Thyroid gland (tissue), 4 donors: ENCODE data around the gene HCFC1R1. TPM values are rescaled to one million over a fixed set of nuclear protein-coding genes. Genes with fewer than 3 reads are reported as not detected.
A peak's percentile ranks its signal among the peaks of the same experiment; 100 is the strongest.

Experiments used
- DNase-seq, 2 donors: peaks; one replicate each; pipeline ENCODE4 v3.0.0-alpha.2; 2019
- H3K27ac ChIP-seq, 3 donors: fragments of 200-600 bp; sonication (generic); 1 replicate in 2 of 3; 2 replicates in 1 of 3; pipeline ENCODE4 v1.5.1; 2016 to 2019; ENCODE audit warnings: mild to moderate bottlenecking in 1 of 3, moderate library complexity in 1 of 3
- H3K27me3 ChIP-seq: fragments of 200-600 bp; sonication (generic); one replicate; pipeline ENCODE4 v1.5.1; 2019
- H3K36me3 ChIP-seq, 2 donors: fragments of 200-600 bp; sonication (generic); one replicate each; pipeline ENCODE4 v1.5.1; 2016 to 2019
- H3K4me1 ChIP-seq, 2 donors: fragments of 200-600 bp; sonication (generic); one replicate each; pipeline ENCODE4 v1.5.1; 2017 to 2019
- H3K4me3 ChIP-seq, 3 donors: fragments of 200-600 bp; sonication (generic); replicated peaks in 1 of 3; 1 replicate in 2 of 3; 2 replicates in 1 of 3; pipeline ENCODE4 v1.5.1; 2016; ENCODE audit warnings: mild to moderate bottlenecking in 1 of 3
- H3K9me3 ChIP-seq: fragments of 200-600 bp; sonication (generic); one replicate; pipeline ENCODE4 v1.5.1; 2017
- POLR2A ChIP-seq, 2 donors: fragments of 450-650 bp; IDR thresholded peaks; one replicate each; pipeline ENCODE4 v1.6.1; 2017; ENCODE audit warnings: antibody characterized with exemption in 2 of 2, mild to moderate bottlenecking in 2 of 2, moderate library complexity in 1 of 2
- WGBS, 2 donors: methylation state at CpG; one replicate each; pipeline ENCODE4 v1.1.5; 2017; 5-methylcytosine and 5-hydroxymethylcytosine counted together
- intact Hi-C: fragments of 100-400 bp; cut with DNase I; formaldehyde crosslinking; loops from one replicate; pipeline ENCODE4 v1.15.1; 2023
- total RNA-seq, 4 donors: library from RNA; depleted of rRNA; stranded (reverse); fragments of >200 nt; gene quantifications; one replicate each; pipeline ENCODE4 v1.2.3, GENCODE V29; 2016
- TF ChIP-seq, protein P1 (sequence below), 6 experiments: fragments of 200-600 bp in 3 of 6; fragments of 450-650 bp in 3 of 6; sonication (generic) in 3 of 6; IDR thresholded peaks; one replicate each; pipeline ENCODE4 v1.5.1; 2016 to 2019; ENCODE audit warnings: antibody characterized with exemption in 6 of 6, mild to moderate bottlenecking in 2 of 6, inconsistent platforms in 1 of 6, moderate library complexity in 1 of 6

Gene HCFC1R1
- total RNA-seq, 4 donors from 2014 or later: 10.1 to 51.7 (median 29.7) TPM

DNA sequence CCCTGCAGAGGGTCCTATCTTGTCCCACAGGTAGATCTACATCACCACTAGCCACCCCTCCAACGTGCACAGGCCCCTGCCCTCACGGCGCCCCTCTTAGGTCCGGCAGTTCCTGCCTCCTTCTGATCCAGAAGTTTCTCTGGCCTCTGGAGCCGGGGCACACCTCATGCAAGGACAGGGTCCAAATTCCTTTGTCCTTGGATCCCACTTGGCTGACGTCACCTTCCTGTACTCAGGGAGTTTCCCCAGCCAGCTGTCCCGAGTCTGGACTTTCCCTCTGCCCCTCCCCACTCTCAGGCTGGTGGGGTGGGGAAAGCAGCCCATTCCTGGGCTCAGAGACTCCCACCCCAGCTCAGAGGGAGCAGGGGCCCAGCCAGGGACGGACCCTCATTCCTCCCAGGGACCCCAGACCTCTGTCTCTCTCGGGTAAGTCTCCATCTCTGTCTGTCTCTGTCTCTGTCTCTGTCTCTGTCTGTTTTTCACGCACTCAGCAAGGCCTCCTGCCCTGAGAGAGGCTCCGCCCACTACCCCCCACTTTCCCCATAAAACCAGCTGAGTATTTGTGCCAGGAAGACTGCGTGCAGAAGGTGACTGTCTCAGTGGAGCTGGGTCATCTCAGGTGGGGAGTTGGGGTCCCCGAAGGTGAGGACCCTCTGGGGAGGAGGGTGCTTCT is 41.5 kb upstream of the HCFC1R1 start, which contains the start of gene IL32:
Gene IL32 (plus strand): TSS at position 572 of the 673 bp plus-strand sequence. CDS start 172 bp downstream, outside the sequence.
- Histone ChIP-seq H3K36me3 (no peaks in the 10 kb centered on the region), H3K27ac (peak within 1 kb of the TSS; percentile 54 to 76 (median 71)), H3K9me3 (no peaks in the 10 kb centered on the region), H3K27me3 (no peaks in the 10 kb centered on the region), H3K4me3 (peak within 1 kb of the TSS in 1 of 3 donors; percentile 18), H3K4me1 (peaks cover 0 to 36% of the 10 kb centered on the region in 2 donors)
- DNase-seq: peak; percentile 47 to 48
- TF ChIP-seq, protein P1, sequence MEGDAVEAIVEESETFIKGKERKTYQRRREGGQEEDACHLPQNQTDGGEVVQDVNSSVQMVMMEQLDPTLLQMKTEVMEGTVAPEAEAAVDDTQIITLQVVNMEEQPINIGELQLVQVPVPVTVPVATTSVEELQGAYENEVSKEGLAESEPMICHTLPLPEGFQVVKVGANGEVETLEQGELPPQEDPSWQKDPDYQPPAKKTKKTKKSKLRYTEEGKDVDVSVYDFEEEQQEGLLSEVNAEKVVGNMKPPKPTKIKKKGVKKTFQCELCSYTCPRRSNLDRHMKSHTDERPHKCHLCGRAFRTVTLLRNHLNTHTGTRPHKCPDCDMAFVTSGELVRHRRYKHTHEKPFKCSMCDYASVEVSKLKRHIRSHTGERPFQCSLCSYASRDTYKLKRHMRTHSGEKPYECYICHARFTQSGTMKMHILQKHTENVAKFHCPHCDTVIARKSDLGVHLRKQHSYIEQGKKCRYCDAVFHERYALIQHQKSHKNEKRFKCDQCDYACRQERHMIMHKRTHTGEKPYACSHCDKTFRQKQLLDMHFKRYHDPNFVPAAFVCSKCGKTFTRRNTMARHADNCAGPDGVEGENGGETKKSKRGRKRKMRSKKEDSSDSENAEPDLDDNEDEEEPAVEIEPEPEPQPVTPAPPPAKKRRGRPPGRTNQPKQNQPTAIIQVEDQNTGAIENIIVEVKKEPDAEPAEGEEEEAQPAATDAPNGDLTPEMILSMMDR (IDR thresholded peaks at IDR 0.05): no peak
- peak in 1 of 2 donors; percentile 16 for TF ChIP-seq POLR2A (IDR thresholded peaks at IDR 0.05)
- intact Hi-C loops: loop anchor here (10.0 kb wide), 1 partner anchor 60 kb away; no protein-coding TSS in a partner anchor
- WGBS, 2 donors: 58 to 62% methylated on average over 13 of the region's 13 CpGs

DNA sequence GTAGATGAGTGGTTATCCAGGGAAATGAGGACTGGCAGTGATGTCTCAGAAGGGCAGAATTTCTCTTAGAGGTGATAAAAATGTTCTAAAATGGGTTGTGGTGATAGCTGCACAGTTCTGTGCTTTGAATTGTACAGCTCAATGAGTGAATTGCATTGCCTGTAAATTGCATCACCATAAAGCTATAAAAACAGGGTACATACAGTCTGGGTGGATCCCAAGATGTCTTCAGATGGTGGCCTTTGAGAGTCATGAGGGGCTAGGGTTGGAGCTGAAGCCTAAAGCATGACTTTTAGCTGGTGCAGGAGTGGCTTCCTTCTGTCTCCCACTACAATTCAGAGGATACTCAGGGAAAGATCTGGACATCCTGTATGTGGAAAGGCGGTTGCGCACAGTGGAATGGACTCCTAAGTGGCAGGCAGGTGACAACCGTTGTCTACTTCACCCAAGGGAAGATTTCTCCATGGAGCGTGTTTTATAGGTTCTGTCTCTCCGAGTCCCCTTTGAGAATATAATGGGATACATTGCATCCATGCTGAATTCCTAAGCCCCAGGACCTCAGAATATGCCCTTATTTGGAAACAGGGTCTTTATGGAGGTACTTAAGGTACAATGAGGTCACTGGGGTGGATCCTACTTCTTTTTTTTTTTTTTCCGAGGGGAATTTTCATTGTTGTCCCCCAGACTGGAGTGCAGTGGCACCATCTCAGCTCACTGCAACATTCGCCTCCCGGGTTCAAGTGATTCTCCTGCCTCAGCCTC is 40.1 kb upstream of the HCFC1R1 start:
- TF ChIP-seq, protein P1 (IDR thresholded peaks at IDR 0.05): no peak
- TF ChIP-seq POLR2A (IDR thresholded peaks at IDR 0.05): no peak
- H3K4me3 ChIP-seq: no peak overlapping the region
- H3K27me3 ChIP-seq: no peaks in the 10 kb centered on the region
- intact Hi-C loops: loop anchor here (10.0 kb wide), 1 partner anchor 61 kb away; no protein-coding TSS in a partner anchor
- H3K27ac ChIP-seq: no peak overlapping the region
- H3K4me1 ChIP-seq: peaks cover 6 to 44% of the 10 kb centered on the region in 2 donors
- DNase-seq: no peak
- 86 to 91% methylated on average over 8 of the region's 8 CpGs for WGBS, 2 donors
- H3K36me3 ChIP-seq: no peaks in the 10 kb centered on the region
- H3K9me3 ChIP-seq: no peaks in the 10 kb centered on the region

DNA sequence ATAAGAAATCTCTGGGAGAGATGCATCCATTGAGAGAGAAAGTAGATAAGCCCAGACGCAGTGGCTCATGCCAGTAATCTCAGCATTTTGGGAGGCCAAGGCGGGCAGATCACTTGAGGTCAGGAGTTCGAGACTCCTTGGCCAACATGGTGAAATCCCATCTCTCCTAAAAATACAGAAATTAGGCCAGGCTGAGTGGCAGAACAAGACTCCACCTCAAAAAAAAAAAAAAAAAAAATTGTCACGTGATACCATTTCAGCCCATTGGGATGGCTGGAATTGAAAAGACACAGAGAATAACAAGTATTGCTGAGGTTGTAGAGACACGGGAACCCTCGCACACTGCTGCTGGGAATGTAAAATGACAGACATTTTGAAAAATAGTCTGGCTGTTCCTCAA is 38.8 kb upstream of the HCFC1R1 start:
- TF ChIP-seq, protein P1 (IDR thresholded peaks at IDR 0.05): no peak
- TF ChIP-seq POLR2A (IDR thresholded peaks at IDR 0.05): no peak
- H3K4me3 ChIP-seq: no peak overlapping the region

DNA sequence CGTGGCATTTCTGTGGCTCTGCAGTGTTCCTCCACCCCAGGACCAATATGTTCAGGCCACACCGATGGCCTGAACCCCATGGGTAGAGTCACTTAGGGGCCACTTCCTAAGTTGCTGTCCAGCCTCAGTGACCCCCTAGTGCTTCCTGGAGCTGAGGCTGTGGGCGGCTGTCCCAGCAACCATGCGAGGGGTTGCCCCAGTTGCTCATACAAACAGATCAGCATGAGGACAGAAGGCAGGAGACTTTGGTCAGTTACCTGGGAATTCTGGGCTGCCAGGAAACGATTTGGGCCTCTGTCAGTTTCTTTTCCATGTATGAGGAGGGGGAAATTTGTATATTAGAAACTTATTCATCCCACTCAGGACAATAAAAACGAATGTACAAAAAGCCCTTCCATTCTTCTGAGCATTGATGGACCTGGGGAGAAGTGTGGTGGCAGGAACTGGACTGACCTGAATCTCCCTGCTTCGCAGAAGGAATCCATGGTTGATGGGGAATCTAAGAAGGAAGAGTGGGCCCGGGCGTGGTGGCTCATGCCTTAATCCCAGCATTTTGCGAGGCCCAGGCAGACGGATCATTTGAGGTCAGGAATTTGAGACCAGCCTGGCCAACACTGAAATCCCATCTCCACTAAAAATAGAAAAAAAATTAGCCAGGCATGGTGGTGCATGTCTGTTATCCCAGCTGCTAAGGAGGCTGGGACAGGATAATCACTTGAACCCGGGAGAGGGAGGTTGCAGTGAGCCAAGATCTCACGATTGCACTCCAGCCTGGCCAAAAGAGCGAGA is 36.8 kb upstream of the HCFC1R1 start:
- peak overlapping the region in 2 of 3 donors; percentile 75 to 88 for H3K27ac ChIP-seq
- H3K4me3 ChIP-seq: no peak overlapping the region
- no peak for DNase-seq
- H3K36me3 ChIP-seq: no peaks in the 10 kb centered on the region
- no peaks in the 10 kb centered on the region for H3K9me3 ChIP-seq
- WGBS, 2 donors: 84 to 87% methylated on average over 14 of the region's 14 CpGs
- TF ChIP-seq, protein P1 (IDR thresholded peaks at IDR 0.05): no peak
- no peak for TF ChIP-seq POLR2A (IDR thresholded peaks at IDR 0.05)
- H3K27me3 ChIP-seq: no peaks in the 10 kb centered on the region
- intact Hi-C loops: loop anchor here (10.0 kb wide), 1 partner anchor 64 kb away; no protein-coding TSS in a partner anchor
- H3K4me1 ChIP-seq: peaks cover 14 to 31% of the 10 kb centered on the region in 2 donors

More for the DNA sequence above, 38.8 kb upstream of the HCFC1R1 start:
- H3K36me3 ChIP-seq: no peaks in the 10 kb centered on the region
- no peak overlapping the region for H3K27ac ChIP-seq
- intact Hi-C loops: loop anchor here (10.0 kb wide), 1 partner anchor 62 kb away; no protein-coding TSS in a partner anchor
- WGBS, 2 donors: 87 to 88% methylated on average over 6 of the region's 6 CpGs
- no peak for DNase-seq
- no peaks in the 10 kb centered on the region for H3K9me3 ChIP-seq
- no peaks in the 10 kb centered on the region for H3K27me3 ChIP-seq
- H3K4me1 ChIP-seq: peaks cover 14 to 42% of the 10 kb centered on the region in 2 donors
